Endothelial cell of umbilical vein (primary cell): Measurements from ENCODE around the gene OTUD5. TPM values are rescaled to one million over a fixed set of nuclear protein-coding genes. Genes with fewer than 3 reads are reported as not detected.

Experiments
- BruUV-seq: library from RNA; stranded (reverse); fragments of 400-500 nt; replicated peaks from 2 replicates; lab custom pipeline; 2021; lab: Mats Ljungman, UMichigan
- CTCF ChIA-PET: fragments of 300-600, 350-600 bp; sonication (Branson Sonifier 250); formaldehyde crosslinking; loops from one replicate; lab custom pipeline; 2021; ENCODE audit warnings: antibody characterized with exemption, inconsistent platforms; lab: Charles Lee
- POLR2A ChIA-PET: fragments of 300-600, 350-600 bp; sonication (Branson Sonifier 250); formaldehyde crosslinking; loops from one replicate; lab custom pipeline; 2021; ENCODE audit warnings: antibody characterized with exemption, inconsistent platforms; lab: Charles Lee
- DNase-seq: peaks from one replicate; pipeline ENCODE4 v3.0.0-alpha.2; 2011; ENCODE audit warnings: low read depth, low spot score
- FAIRE-seq: peaks from 2 replicates; lab custom pipeline; 2011; peaks lifted over from hg19 to GRCh38; lab: Jason Lieb, UNC
- H2AFZ ChIP-seq: 2 replicates; pipeline ENCODE4 v1.6.0; 2012; ENCODE audit warnings: low read depth, low read length, control low read depth, inconsistent platforms
- H3K27ac ChIP-seq: 2 replicates; pipeline ENCODE4 v1.5.1; 2011; ENCODE audit warnings: low read depth, mild to moderate bottlenecking, control low read depth, low read length, moderate library complexity; ENCODE audit not compliant: insufficient read depth
- H3K27me3 ChIP-seq, 2 experiments: 2 replicates each; pipeline versions ENCODE4 v1.6.0 to v1.6.1; 2011; ENCODE audit warnings: low read length in 2 of 2, mixed read lengths in 1 of 2; ENCODE audit not compliant: control insufficient read depth in 2 of 2, insufficient read depth in 2 of 2
- H3K36me3 ChIP-seq, 2 experiments: 2 replicates in 1 of 2; 3 replicates in 1 of 2; pipeline ENCODE4 v1.5.1; 2011; ENCODE audit warnings: low read length in 2 of 2, mild to moderate bottlenecking in 1 of 2, moderate library complexity in 1 of 2; ENCODE audit not compliant: control insufficient read depth in 2 of 2, insufficient read depth in 2 of 2; ENCODE audit errors: extremely low read depth in 1 of 2
- H3K4me1 ChIP-seq: 3 replicates; pipeline ENCODE4 v1.5.1; 2011; ENCODE audit warnings: mild to moderate bottlenecking, low read length; ENCODE audit not compliant: control insufficient read depth, insufficient read depth; ENCODE audit errors: extremely low read depth
- H3K4me2 ChIP-seq: 2 replicates; pipeline ENCODE4 v1.6.1; 2011; ENCODE audit warnings: low read length, control low read depth, mixed read lengths; ENCODE audit not compliant: insufficient read depth
- H3K4me3 ChIP-seq, 3 experiments: fragments of 200-600 bp in 1 of 3; sonication (generic), shearing (Covaris generic) in 1 of 3; replicated peaks in 1 of 3; 2 replicates each; pipeline ENCODE4 v1.5.1; 2011 to 2016; ENCODE audit warnings: control low read depth in 3 of 3, low read length in 3 of 3, mild to moderate bottlenecking in 2 of 3, inconsistent platforms in 1 of 3, low read depth in 1 of 3, moderate library complexity in 1 of 3; ENCODE audit not compliant: insufficient read depth in 1 of 3
- H3K79me2 ChIP-seq: 2 replicates; pipeline ENCODE4 v1.6.0; 2012; ENCODE audit warnings: low read length, inconsistent platforms; ENCODE audit not compliant: control insufficient read depth, insufficient read depth
- H3K9ac ChIP-seq: replicated peaks from 2 replicates; pipeline ENCODE3; 2011; ENCODE audit warnings: low read length, control low read depth; ENCODE audit not compliant: insufficient read depth; ENCODE audit errors: extremely low read depth
- H3K9me1 ChIP-seq: replicated peaks from 3 replicates; pipeline ENCODE4 v1.6.0; 2011; ENCODE audit warnings: mild to moderate bottlenecking, low read length; ENCODE audit not compliant: control insufficient read depth, insufficient read depth; ENCODE audit errors: extremely low read depth
- H3K9me3 ChIP-seq: replicated peaks from 2 replicates; pipeline ENCODE4 v1.5.1; 2012; ENCODE audit warnings: low read length, inconsistent platforms; ENCODE audit not compliant: control insufficient read depth, insufficient read depth
- H4K20me1 ChIP-seq: replicated peaks from 2 replicates; pipeline ENCODE3; 2011; ENCODE audit warnings: mild to moderate bottlenecking, low read length; ENCODE audit not compliant: control insufficient read depth, insufficient read depth; ENCODE audit errors: extremely low read depth
- CTCF ChIP-seq, 2 donors: IDR thresholded peaks; 1 replicate in 1 of 2; 2 replicates in 1 of 2; pipeline ENCODE4 v1.5.1; 2011; ENCODE audit warnings: low read length in 2 of 2, mild to moderate bottlenecking in 2 of 2, moderate library complexity in 2 of 2, control low read depth in 1 of 2, inconsistent platforms in 1 of 2, low read depth in 1 of 2; ENCODE audit not compliant: insufficient read depth in 1 of 2; ENCODE audit errors: extremely low read depth in 1 of 2
- EZH2 ChIP-seq: IDR thresholded peaks from 2 replicates; pipeline ENCODE4 v1.6.1; 2012; ENCODE audit warnings: borderline replicate concordance, low read depth, mild to moderate bottlenecking, moderate library complexity, low read length, inconsistent platforms; ENCODE audit not compliant: severe bottlenecking
- FOS ChIP-seq: IDR thresholded peaks from 2 replicates; pipeline ENCODE4 v1.6.1; 2011; ENCODE audit warnings: mild to moderate bottlenecking, low read length, moderate library complexity, borderline replicate concordance; ENCODE audit not compliant: insufficient read depth
- GATA2 ChIP-seq: IDR thresholded peaks from 2 replicates; pipeline ENCODE4 v1.7.0; 2011; ENCODE audit warnings: low read depth, mild to moderate bottlenecking, moderate library complexity, mixed read lengths, low read length; ENCODE audit not compliant: insufficient read length, insufficient read depth
- JUN ChIP-seq: IDR thresholded peaks from 2 replicates; pipeline ENCODE4 v1.6.1; 2011; ENCODE audit warnings: borderline replicate concordance, low read depth; ENCODE audit not compliant: insufficient read length, insufficient read depth
- MAX ChIP-seq: IDR thresholded peaks from 2 replicates; pipeline ENCODE4 v1.6.1; 2011; ENCODE audit not compliant: insufficient read depth, insufficient read length
- MYC ChIP-seq: IDR thresholded peaks from one replicate; pipeline ENCODE4 v1.6.1; 2011; ENCODE audit warnings: mild to moderate bottlenecking, low read depth, low read length
- POLR2A ChIP-seq: IDR thresholded peaks from 2 replicates; pipeline ENCODE4 v1.6.1; 2012; ENCODE audit warnings: low read depth, mild to moderate bottlenecking, control low read depth, low read length
- POLR2AphosphoS5 ChIP-seq: IDR thresholded peaks from 2 replicates; pipeline ENCODE4 v1.6.1; 2012; ENCODE audit warnings: low read depth, mild to moderate bottlenecking, control low read depth, low read length, moderate library complexity; ENCODE audit not compliant: insufficient read depth
- dilution Hi-C: fragments of 300-500 bp; cut with MboI; formaldehyde crosslinking; loops from one replicate; pipeline ENCODE4 v1.15.0; 2019; ENCODE audit warnings: low sequenced_read_pairs; ENCODE audit not compliant: extremely low pct_ligation_motif_present
- intact Hi-C: fragments of 100-400 bp; cut with micrococcal nuclease; formaldehyde crosslinking; loops from one replicate; pipeline ENCODE4 v1.10.0; 2022
- polyA plus RNA-seq, 4 experiments: library from polyadenylated mRNA; depleted of rRNA in 3 of 4; stranded (reverse) in 3 of 4; unstranded in 1 of 4; fragments of >200 nt; gene quantifications; 2 replicates each; pipeline versions ENCODE4 v1.2.1 to v1.2.3, GENCODE V29; 2011 to 2012; ENCODE audit warnings: missing spikeins in 1 of 4
- total RNA-seq: library from RNA; stranded (reverse); gene quantifications from 2 replicates; pipeline ENCODE4 v1.2.3, GENCODE V29; 2021

OTUD5 gene
- total and polyA plus RNA-seq, 2 donors (not counting 3 experiments of a cell fraction or from before 2014, with no cell fraction given), result 44.3 to 44.6 TPM

GRCh38 chrX:48890934-48891401 lies 66.4 kb downstream of the OTUD5 start:
- no peak for TF ChIP-seq EZH2
- no peak for TF ChIP-seq JUN
- no peak for TF ChIP-seq MAX
- TF ChIP-seq FOS, result no peak
- TF ChIP-seq GATA2, result no peak
- no peak for TF ChIP-seq MYC
- no peak for TF ChIP-seq POLR2A
- no peak for TF ChIP-seq POLR2AphosphoS5
- no peak for TF ChIP-seq CTCF (IDR thresholded peaks at IDR 0.05; ENCODE audit: extremely low read depth in 1 of 2, insufficient read depth in 1 of 2, low read depth in 1 of 2, low read length in 2 of 2)
- Histone ChIP-seq H3K9me1 (no peaks in the 10 kb centered on the region), H3K9me3 (no peaks in the 10 kb centered on the region), H3K9ac (no peak overlapping the region), H2AFZ (peak overlapping the region; percentile 59), H3K27ac (no peak overlapping the region), H3K27me3 (no peaks in the 10 kb centered on the region), H3K4me2 (peak overlapping the region; percentile 31), H3K36me3 (no peaks in the 10 kb centered on the region), H3K4me3 (peak overlapping the region in 2 of 3 experiments; percentile 46 to 58), H3K4me1 (peaks cover 4% of the 10 kb centered on the region), H3K79me2 (peaks cover 4% of the 10 kb centered on the region), H4K20me1 (no peaks in the 10 kb centered on the region)
- CTCF ChIA-PET, result interaction anchor here (0.6 to 2.4 kb wide), 8 partner anchors 10 to 243 kb away, joined by 3 to 9 read pairs (median 3); partner anchors contain the start of genes HDAC6 and SLC35A2
- no peak for DNase-seq
- dilution Hi-C loops, result no loop called here
- POLR2A ChIA-PET, result no interaction called here
- peak; percentile 71 for FAIRE-seq
- intact Hi-C loops, result loop anchor here (1.0 to 10.0 kb wide), 3 partner anchors 66 to 374 kb away; partner anchors contain the start of genes FOXP3, OTUD5 and PPP1R3F
- BruUV-seq, result no TSS peak
